ENCODE measurements around the gene ZIC1. TPM values are rescaled to one million over a fixed set of nuclear protein-coding genes. Genes with fewer than 3 reads are reported as not detected.

The ZIC1 gene
- total RNA-seq, 2 experiments from 2014 or later, result not detected

DNA sequence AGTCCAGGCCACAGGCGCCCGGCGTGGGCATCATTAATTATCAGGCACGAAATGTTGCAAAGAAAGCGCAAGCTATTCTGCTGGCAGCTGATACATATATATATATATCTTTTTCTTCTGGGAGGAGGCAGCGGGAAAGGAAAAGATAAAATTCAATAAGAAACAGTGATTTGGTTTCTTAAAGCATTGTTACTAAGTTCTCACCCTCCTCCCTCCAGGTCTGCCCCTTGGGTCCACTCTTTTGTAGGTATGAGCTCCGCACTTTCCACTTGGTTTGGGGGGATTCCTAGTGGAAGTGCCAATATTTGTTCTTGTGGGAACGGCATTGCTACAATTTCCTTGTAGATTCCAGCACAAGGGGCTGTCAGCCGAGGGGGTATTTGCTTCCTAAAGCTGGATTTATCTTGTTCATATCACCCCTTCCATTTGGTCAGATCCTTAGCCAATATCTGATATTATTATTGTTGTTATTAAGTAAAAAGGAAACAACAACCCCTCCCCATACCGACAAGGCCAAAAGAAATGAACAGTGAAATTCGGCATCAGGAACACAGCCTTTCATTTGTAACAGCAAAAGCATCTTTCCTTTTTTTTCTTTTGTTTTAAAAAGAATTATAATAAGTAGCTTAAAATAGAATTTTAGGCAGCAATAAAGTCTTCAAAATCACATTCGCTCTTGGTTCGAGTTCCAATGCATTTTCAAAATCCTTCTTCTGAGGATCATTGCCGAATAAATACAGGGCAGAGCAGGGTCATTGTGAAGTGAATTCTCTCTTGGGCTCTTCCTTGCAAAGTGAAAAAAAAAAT is 15.6 kb downstream of the ZIC1 start:
- no peak for TF ChIP-seq CTCF (IDR thresholded peaks at IDR 0.05)
- peaks cover 45% of the 10 kb centered on the region for H3K27me3 Mint-ChIP-seq
- no peak for ATAC-seq
- H3K4me3 Mint-ChIP-seq, result no peak overlapping the region
- intact Hi-C loops (cut with micrococcal nuclease), result loop anchor here (5.0 kb wide), 1 partner anchor 37 kb away; no protein-coding TSS in a partner anchor
- H3K27ac Mint-ChIP-seq, result no peak overlapping the region
- H3K36me3 Mint-ChIP-seq (ENCODE audit: low read depth), result no peaks in the 10 kb centered on the region
- no peak for DNase-seq
- H3K4me1 Mint-ChIP-seq (ENCODE audit: low read depth), result no peaks in the 10 kb centered on the region
- CTCF ChIA-PET, result no interaction called here
- H3K9me3 Mint-ChIP-seq, result peaks cover 3% of the 10 kb centered on the region
- POLR2A ChIA-PET, result no interaction called here

- Mint-ChIP-seq H3K36me3 (ENCODE audit: low read depth) (no peaks in the 10 kb centered on the region), H3K4me1 (ENCODE audit: low read depth) (no peaks in the 10 kb centered on the region)
Measured at GRCh38 chr3:147425388-147425850, 16.3 kb downstream of the ZIC1 start.

DNA sequence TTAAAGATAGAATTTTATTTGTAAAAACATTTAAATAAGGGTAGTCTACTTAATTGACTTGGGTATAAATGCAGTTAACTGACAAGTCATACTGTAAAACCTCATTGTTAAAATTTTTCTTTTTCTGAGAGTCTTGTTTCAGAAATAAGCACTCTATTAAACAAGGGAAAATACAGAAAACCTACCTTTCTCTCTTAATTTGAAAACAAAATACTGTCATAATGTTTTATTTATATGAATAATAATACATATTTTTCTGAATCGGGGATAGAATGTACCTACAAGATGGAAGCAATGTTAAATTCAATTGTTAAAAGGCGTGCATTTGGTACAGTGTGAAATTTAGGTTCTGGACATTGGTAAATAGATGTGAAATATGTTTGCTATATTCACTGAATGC is 17.8 kb downstream of the ZIC1 start:
- H3K9me3 Mint-ChIP-seq, result peaks cover 2% of the 10 kb centered on the region
- H3K27ac Mint-ChIP-seq, result no peak overlapping the region

More at GRCh38 chr3:147425388-147425850, 16.3 kb downstream of the ZIC1 start:
- H3K9me3 Mint-ChIP-seq, result peaks cover 2% of the 10 kb centered on the region
- POLR2A ChIA-PET, result no interaction called here
- no peak overlapping the region for H3K4me3 Mint-ChIP-seq
- intact Hi-C loops (cut with micrococcal nuclease), result no loop called here
- no peak for TF ChIP-seq CTCF (IDR thresholded peaks at IDR 0.05)
- no peak overlapping the region for H3K27ac Mint-ChIP-seq
- ATAC-seq (no peak), DNase-seq (no peak)
- CTCF ChIA-PET, result no interaction called here
- H3K27me3 Mint-ChIP-seq, result peaks cover 40% of the 10 kb centered on the region

GRCh38 chr3:147427746-147428145 is 18.6 kb downstream of the ZIC1 start:
- TF ChIP-seq CTCF (IDR thresholded peaks at IDR 0.05), result no peak
- Mint-ChIP-seq H3K9me3 (peaks cover 2% of the 10 kb centered on the region), H3K27me3 (peaks cover 24% of the 10 kb centered on the region), H3K36me3 (ENCODE audit: low read depth) (no peaks in the 10 kb centered on the region), H3K27ac (no peak overlapping the region), H3K4me1 (ENCODE audit: low read depth) (no peaks in the 10 kb centered on the region), H3K4me3 (no peak overlapping the region)
- no peak for ATAC-seq
- DNase-seq, result no peak
- ChIA-PET POLR2A (no interaction called here), CTCF (interaction anchor here (0.6 kb wide), 1 partner anchor 20 kb away, joined by 3 read pairs; no protein-coding TSS in a partner anchor)
- intact Hi-C loops (cut with micrococcal nuclease), result no loop called here

More for the DNA sequence above, 17.8 kb downstream of the ZIC1 start:
- CTCF ChIA-PET, result no interaction called here
- Mint-ChIP-seq H3K4me1 (ENCODE audit: low read depth) (no peaks in the 10 kb centered on the region), H3K27me3 (peaks cover 32% of the 10 kb centered on the region), H3K36me3 (ENCODE audit: low read depth) (no peaks in the 10 kb centered on the region), H3K4me3 (no peak overlapping the region)
- ATAC-seq (no peak), DNase-seq (no peak)
- intact Hi-C loops (cut with micrococcal nuclease), result no loop called here
- POLR2A ChIA-PET, result no interaction called here
- TF ChIP-seq CTCF (IDR thresholded peaks at IDR 0.05), result no peak

- Mint-ChIP-seq H3K27ac (no peak overlapping the region), H3K36me3 (ENCODE audit: low read depth) (no peaks in the 10 kb centered on the region), H3K4me3 (no peak overlapping the region), H3K27me3 (peaks cover 19% of the 10 kb centered on the region), H3K9me3 (peaks cover 2% of the 10 kb centered on the region), H3K4me1 (ENCODE audit: low read depth) (no peaks in the 10 kb centered on the region)
- POLR2A ChIA-PET, result no interaction called here
- CTCF ChIA-PET, result interaction anchor here (0.6 kb wide), 1 partner anchor 21 kb away, joined by 3 read pairs; no protein-coding TSS in a partner anchor
- no peak for DNase-seq
- intact Hi-C loops (cut with micrococcal nuclease), result no loop called here
- ATAC-seq, result no peak
- TF ChIP-seq CTCF (IDR thresholded peaks at IDR 0.05), result no peak
Measured at GRCh38 chr3:147428326-147428725, 19.2 kb downstream of the ZIC1 start.
